IPS-NIHi11 (cell line): Measurements from ENCODE around the gene SH3BGR.
"Not testable (repeated sequence)": the region's sequence is repeated elsewhere in the genome, so short reads cannot be mapped to it uniquely, and the experiment has no call there.

ENCODE experiments used
- DNase-seq: peaks from one replicate; pipeline ENCODE4 v3.0.0; 2012; ENCODE audit warnings: mixed read lengths, low spot score

The SH3BGR gene

GRCh38 chr21:39515684-39516472 lies 64.1 kb downstream of the SH3BGR start:
- DNase-seq = no peak

GRCh38 chr21:39518055-39518846 lies 66.5 kb downstream of the SH3BGR start:
- DNase-seq = peak; percentile 90

DNA sequence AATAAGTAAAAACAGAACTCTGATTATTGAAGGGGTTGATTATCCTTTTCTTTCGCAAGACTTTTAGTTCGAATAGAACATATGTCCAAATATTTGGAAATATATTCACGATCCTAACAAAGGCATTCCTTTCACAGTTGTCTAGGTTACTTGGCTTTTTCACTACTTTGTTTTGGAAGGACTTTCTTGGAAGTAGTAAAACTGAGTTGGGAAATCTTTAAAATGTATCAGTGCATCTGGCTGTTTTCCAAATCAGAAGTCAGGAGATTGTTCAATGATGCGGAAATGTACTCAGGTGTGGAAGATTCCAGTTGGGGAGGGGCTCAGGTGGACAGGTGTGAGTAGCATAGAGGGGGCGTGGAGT lies 67.1 kb downstream of the SH3BGR start:
- no peak for DNase-seq

- DNase-seq = no peak
These were observed 68.1 kb downstream of the SH3BGR start for GRCh38 chr21:39519835-39520234.

DNA sequence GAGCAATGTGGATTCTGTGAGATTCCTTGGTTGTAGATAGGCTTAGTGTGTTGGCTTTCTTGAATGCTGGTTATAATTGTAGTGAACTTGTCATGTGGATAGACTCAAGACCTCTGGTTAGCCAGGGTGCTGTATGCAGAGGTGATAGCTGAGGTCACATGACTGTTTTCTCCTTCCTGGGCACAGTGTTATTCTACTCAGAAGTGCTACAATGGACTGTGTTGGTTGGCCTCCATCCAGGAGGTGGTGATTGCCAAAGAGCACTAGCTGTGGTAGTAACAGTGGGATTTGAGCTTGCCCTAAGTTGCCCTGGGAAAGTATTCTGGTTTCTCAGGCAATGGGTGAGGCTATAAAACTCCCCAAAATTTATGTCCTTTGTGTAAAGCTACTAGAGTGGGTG lies 71.6 kb downstream of the SH3BGR start:
- no peak for DNase-seq

DNA sequence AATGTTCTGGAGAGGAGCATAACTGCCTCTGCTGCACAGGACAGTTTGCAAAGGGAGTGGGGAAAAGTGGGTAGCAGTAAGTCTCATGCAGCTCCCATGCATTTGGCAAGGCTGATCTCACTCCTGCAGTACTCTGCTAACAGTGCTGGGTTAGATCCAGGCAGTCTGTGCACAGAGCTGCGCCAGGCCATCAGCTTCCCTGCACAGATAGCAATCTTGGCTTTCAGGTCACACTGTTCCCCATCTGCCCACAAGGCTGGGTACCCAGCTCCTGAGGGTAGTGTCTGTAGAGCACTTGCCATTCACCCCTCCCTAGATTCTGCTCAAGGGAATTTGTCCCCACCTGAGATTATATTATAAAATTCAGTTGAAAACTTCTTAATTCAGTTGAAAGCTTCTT lies 72.1 kb downstream of the SH3BGR start:
- DNase-seq = no peak

DNA sequence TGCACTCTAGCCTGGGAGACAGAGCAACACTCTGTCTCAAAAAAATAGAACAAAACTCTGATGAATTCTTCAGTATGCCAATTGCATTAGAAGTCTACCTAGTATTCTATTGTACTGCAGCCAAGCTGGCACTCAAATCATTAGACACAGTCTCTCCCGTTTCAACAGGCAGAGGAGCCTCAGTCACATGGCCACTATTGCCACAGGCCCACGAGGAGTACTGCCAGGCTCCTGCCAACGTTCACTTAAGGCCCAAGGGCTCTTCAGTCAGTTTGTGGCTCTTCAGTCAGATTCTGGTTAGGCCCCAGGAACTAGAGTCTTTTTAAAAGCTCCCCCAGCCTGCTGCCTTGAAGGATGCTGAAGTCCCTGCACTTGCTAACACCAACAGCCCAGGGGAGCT lies 73.4 kb downstream of the SH3BGR start:
- DNase-seq = no peak

- no peak for DNase-seq
These were observed 73.8 kb downstream of the SH3BGR start for GRCh38 chr21:39525601-39526000.

GRCh38 chr21:39527067-39527595 lies 75.4 kb downstream of the SH3BGR start:
- no peak for DNase-seq

DNA sequence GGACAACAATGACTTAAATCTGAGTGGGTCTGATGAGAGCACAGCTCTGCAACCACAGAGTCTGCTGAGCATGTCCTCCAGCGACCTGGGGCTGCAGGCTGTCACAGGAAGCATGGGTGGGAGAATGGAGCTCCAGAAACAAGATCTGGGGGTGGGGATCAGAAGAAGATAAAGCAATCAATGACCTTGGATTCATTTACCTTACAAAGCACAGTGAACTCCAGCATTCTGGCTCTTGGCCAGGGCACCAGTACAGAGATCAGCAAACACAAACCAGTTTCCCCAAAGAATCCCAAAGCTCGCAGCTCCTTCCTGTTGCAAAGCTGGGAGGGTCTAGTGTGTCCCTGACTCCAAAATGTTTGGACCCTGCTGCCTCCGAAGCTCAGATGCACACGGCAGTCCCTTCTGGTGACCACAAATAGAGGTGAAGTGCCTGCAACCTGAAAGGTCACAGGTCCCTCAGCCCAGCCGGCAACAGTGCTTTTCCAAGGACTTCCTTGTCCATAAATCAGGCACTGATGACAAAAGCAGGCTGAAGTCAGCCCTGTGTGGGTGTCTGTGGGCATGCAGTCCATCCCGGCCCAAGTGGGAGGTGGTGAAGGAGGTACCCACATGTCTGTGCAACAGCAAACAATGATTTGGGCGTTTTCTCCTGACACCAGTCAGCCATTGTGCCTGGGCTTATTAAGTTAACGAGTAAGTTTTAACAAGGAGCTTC lies 76.1 kb downstream of the SH3BGR start:
- no peak for DNase-seq

GRCh38 chr21:39529026-39529425 lies 77.3 kb downstream of the SH3BGR start:
- peak; percentile 59 for DNase-seq

DNA sequence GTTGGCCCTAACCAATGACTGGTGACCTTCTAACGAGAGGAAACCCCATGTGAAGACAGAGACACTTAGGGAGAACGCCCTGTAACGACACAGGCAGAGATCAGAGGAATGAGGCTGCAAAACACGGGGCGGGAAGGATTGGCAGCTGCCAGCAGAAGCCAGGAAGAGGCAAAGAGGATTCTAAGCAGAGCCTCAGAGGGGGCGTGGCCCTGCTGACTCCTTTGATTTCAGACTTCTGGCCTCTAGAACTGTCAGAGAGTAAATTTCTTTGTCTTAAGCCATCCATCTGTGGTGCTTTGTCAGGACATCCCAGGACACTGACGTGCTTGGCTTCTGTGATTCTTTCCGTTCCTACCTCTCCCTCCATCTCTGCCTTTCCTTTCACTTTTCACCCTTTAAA lies 79.3 kb downstream of the SH3BGR start:
- DNase-seq = peak; percentile 28

- no peak for DNase-seq
These were observed 80.1 kb downstream of the SH3BGR start for GRCh38 chr21:39531840-39532239.

DNA sequence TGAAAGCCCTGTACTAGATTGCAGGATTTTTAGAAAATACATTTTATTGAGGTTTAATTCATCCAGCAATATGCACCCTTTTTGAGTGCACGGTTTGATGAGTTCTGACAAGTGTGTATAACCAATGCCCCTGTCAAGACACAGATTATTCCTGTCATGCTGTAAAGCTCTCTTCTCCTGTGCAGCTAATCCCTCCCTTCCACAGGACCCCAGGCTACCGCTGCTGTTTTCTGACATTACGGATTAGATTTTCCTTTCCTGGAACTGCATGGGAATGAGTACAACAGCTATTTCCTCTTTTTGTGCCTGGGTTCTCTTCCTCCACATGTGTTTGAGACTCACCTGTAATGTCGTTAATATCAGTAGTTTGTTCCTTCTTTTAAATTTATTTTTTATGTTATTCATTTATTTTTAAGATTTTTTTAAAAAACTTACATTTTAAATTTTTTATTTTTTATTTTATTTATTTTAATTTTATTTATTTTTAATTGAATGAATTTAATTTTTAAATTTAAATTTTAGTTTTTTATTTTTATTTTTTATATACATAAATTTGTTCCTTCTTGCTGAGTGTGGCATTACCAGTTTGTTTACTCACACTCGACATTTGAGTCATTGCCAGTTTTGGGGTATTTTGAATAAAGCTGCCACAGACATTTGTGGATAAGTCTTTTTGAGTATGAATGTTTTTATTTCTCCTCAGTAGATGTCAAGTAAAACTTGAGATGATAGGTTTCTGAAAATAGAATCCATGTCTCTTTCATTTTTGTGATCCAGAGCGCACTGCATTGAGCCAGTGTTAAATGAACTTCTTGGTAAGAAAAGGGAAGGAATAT lies 82.0 kb downstream of the SH3BGR start:
- DNase-seq = no peak

DNA sequence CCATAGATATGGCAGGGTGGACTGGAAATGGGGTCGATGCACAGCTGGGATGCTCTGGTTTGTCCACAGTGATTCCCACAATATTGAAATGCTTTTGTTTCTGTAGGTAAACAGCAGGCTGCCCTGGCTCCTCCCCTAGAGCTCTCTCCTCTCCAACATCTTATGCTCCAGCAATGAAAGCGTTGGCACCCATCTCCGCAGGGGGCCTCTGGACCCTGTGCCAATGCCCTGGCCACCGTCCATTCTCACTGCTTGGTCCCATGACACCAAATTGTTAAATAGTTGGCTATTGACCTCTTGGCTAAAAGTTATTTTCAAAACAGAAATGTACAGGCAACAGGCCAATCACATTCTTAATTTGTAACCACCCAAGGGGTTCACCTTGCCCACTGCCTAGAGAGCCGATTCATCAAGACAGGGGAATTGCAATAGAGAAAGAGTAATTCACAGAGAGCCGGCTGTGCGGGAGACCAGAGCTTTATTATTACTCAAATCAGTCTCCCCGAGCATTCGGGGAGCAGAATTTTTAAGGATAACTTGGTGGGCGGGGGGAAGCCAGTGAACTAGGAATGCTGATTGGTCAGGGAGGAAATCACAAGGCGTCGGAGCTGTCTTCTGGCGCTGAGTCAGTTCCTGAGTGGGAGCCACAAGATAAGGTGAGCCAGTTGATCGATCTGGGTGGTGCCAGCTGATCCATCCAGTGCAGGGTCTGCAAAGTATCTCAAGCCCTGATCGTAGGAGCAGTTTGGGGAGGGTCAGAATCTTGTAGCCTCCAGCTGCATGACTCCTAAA lies 84.1 kb downstream of the SH3BGR start:
- no peak for DNase-seq

- DNase-seq = no peak
These were observed 85.1 kb downstream of the SH3BGR start for GRCh38 chr21:39536835-39537234.

- peak; percentile 49 for DNase-seq
These were observed 85.8 kb downstream of the SH3BGR start for GRCh38 chr21:39537571-39537970.

DNA sequence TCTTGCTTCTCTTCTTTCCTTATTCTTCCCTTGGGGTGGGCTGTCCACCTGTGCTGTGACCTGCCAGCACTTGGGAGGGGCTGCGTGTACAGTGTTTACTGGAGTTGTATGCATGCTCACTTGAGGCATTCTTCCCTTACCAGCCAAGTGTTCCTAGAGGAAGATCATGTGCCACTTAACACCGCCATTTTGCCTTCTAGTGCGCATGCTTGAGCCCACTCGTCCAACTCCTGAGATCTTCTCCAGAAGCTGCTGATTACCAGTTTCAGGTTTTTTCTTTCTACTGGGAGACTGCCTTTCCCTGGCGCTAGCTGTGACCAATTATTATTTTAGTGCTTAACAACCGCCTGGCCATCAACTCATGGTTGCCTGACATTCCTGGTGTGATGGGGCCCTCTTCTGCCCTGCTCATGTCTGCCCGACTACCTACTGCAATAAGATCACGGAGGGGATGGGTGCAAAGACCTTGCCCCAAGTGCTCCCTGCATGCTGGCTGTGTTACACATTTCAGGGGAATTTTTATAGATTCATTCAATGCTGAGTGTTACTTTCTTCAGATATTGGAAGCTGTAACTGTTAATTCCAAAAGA lies 86.8 kb downstream of the SH3BGR start:
- no peak for DNase-seq

DNA sequence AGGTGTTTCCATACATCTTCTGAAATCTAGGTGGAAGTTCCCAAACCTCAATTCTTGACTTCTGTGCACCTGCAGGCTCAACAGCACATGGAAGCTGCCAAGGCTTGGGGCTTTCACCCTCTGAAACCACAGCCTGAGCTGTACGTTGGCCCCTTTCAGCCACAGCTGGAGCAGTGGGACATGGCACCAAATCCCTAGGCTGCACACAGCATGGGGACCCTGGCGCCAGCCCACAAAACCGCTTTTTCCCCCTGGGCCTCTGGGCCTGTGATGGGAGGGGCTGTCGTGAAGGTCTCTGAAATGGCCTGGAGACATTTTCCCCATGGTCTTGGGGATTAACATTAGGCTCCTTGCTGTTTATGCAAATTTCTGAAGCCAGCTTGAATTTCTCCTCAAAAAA lies 88.6 kb downstream of the SH3BGR start:
- DNase-seq = not testable (repeated sequence)

- no peak for DNase-seq
These were observed 91.0 kb downstream of the SH3BGR start for GRCh38 chr21:39542736-39543135.
